CD1c-positive myeloid dendritic cell (primary cell): ENCODE measurements around the gene MBD3L4.
"Not testable (repeated sequence)": the region's sequence is repeated elsewhere in the genome, so short reads cannot be mapped to it uniquely, and the experiment has no call there.

Experiments used
- DNase-seq: peaks from one replicate; pipeline ENCODE4 v3.0.0-alpha.2; 2016; ENCODE audit errors: extremely low spot score

Gene MBD3L4

DNA sequence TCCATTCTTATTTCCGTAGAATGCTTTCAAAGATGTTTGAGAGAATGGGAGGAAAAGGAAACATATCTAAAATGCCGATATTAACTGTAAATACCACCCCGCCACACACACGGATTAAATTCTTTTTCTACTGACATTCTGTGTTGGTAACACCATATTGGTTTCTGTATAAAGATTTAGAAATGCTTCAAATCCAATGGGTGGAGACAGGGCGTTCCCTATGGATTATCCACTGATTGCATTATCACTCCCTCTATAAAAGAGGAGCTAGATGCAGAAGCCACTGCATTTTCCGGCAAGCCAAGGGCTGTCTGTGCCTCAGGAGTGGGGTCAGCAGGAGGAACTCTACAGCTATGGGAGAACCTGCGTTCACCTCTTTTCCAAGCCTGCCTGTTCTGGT, 9.0 kb upstream of the MBD3L4 start, which contains the start of gene MBD3L2:
Gene MBD3L2 (plus strand): TSS at position 301 of the 400 bp plus-strand sequence. CDS start 53 bp downstream, at position 354.
- DNase-seq: not testable (repeated sequence)

- DNase-seq: not testable (repeated sequence)
These were observed 1.6 kb upstream of the MBD3L4 start for GRCh38 chr19:7041563-7041962.

DNA sequence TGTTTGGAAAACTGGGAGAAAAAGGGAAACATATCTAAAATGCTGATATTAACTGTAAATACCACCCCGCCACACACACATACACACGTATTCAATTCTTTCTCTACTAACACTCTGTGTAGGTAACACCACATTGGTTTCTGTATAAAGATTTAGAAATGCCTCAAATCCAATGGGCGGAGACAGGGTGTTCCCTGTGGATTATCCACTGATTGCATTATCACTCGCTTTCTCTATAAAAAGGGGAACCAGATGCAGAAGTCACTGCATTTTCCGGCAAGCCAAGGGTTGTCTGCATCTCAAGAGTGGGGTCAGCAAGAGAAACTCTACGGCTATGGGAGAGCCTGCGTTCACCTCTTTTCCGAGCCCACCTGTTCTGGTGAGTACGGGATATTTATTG, 9.7 kb downstream of the MBD3L4 start, which contains the start of gene MBD3L5:
Gene MBD3L5 (plus strand): TSS at position 301 of the 400 bp plus-strand sequence. CDS start 34 bp downstream, at position 335.
- not testable (repeated sequence) for DNase-seq

DNA sequence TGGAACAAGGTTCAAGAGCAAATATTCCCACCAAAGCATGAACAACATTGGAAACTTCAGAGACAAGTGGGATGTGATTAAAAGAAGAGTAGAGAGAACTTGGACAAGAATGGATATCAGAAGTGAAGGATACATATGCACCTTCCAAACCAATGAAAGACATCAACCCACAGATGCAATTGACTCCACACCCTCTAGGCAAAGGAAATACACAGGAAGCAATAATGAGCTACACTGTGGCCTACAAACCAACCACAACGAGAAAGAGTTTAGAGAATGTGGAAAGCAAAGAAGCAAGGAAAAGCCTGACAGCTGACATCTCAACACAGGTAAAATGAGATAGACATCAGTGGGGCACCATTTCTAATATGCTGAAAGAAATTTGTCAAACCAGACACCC, 11.2 kb downstream of the MBD3L4 start:
- DNase-seq: not testable (repeated sequence)

DNA sequence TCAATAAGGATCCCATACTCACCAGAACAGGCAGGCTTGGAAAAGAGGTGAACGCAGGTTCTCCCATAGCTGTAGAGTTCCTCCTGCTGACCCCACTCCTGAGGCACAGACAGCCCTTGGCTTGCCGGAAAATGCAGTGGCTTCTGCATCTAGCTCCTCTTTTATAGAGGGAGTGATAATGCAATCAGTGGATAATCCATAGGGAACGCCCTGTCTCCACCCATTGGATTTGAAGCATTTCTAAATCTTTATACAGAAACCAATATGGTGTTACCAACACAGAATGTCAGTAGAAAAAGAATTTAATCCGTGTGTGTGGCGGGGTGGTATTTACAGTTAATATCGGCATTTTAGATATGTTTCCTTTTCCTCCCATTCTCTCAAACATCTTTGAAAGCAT, 18.6 kb downstream of the MBD3L4 start, which contains the start of gene MBD3L2B:
Gene MBD3L2B (minus strand): TSS at position 101 of the 400 bp plus-strand sequence. CDS start 34 bp downstream, at position 67.
- DNase-seq: not testable (repeated sequence)

DNA sequence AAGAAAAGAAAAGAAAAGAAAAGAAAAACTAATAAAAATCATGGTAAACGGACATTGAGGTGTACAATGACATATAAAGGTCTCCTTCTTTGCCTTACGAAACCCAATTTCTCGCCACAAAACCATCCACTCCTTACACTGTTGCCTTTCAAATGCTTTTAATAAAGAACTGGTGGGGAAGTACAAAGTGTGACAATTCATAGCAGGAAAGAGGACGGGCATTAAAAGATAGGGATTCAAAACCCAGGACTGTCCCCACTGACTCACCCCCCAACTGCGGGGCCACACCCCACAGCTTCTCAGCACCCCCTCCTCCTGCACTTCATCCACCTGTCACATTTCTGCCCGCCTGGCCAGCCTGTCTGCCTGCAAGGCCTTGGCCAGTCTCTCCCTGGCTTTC, 21.2 kb downstream of the MBD3L4 start:
- no peak for DNase-seq

DNA sequence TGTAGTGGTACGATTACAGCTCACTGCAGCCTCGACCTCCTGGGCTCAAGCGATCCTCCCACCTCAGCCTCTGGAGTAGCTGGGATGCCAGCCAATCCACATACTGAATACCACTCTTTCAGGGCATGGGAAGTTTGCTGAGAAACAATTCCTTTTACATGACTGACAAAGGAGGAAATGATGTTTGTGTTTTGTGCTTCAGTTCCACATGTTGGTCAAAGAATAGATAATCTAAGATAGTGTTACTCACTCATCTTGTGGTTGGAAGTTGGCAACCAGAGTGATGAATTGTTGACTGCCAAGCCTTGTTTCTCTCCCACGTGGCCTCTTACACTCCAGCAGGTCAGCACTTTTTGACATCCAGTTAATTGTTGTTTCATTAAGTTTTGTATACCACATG, 26.3 kb downstream of the MBD3L4 start:
- peak; percentile 81 for DNase-seq

GRCh38 chr19:7010722-7011593, 29.0 kb downstream of the MBD3L4 start:
- no peak for DNase-seq

GRCh38 chr19:7007859-7008258, 32.1 kb downstream of the MBD3L4 start:
- DNase-seq: peak; percentile 43

GRCh38 chr19:7006135-7006704, 33.8 kb downstream of the MBD3L4 start:
- DNase-seq: no peak

DNA sequence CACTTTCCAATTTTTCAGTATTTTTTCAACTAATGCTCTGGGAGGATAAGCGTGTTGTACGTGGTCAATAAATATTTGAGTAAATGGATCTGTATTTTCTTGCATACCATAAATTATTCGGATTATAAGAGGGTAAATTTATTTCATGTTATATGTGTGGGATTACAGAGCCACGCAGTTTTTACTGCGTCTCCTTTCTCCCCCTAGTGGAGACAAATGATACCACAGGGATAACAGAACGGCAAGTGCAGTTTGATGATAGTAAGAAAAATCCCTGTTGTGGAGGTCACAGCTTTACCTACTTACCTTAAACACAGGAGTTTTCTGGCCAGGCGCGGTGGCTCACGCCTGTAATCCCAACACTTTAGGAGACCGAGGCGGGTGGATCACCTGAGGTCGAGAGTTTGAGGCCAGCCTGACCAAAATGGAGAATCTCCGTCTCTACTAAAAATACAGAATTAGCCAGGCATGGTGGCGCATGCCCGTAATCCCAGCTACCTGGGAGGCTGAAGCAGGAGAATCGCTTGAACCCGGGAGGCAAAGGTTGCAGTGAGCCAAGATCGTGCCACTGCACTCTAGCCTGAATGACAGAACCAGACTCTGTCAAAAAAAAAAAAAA, 35.6 kb downstream of the MBD3L4 start:
- DNase-seq: peak; percentile 77

- peak; percentile 80 for DNase-seq
These were observed 39.2 kb downstream of the MBD3L4 start for GRCh38 chr19:7000816-7001215.

DNA sequence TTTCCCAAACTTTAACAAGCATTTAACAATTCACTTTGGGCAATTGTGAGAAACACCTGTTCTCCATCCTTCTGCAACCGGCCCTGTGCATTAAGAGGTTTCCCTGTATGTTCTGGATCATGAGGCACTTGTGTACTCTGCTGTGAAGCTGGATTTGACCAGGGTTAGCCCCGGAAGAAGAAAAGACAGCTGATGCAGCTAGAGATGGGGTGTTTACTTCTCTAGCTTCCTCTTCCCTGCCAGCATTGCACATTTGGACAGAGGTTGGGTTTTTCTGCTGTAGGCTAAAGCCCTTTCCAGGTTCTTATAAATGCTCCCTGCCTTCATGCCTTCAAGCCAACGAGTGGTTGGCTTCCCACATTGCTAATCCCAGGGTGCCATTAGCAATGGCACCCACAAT, 39.6 kb downstream of the MBD3L4 start:
- DNase-seq: peak; percentile 51

DNA sequence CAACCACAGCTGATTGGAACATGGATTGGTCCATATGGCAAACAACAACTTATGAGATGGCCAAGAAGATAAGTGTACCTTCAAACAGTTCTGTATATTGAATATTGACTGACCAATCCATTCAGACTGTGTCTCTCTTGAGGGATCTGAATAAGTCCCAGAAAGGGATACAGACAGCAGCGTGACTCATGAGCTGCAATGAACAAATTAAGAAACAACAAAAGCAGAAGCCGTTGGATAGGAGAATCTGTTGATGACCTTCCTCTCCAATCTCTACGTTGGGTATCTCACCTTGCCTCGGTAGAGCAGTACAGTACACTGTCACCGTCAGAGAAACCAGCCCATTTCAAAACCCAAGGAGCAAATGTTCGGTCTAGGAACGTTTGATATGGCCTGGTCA, 40.0 kb downstream of the MBD3L4 start:
- DNase-seq: peak; percentile 74

DNA sequence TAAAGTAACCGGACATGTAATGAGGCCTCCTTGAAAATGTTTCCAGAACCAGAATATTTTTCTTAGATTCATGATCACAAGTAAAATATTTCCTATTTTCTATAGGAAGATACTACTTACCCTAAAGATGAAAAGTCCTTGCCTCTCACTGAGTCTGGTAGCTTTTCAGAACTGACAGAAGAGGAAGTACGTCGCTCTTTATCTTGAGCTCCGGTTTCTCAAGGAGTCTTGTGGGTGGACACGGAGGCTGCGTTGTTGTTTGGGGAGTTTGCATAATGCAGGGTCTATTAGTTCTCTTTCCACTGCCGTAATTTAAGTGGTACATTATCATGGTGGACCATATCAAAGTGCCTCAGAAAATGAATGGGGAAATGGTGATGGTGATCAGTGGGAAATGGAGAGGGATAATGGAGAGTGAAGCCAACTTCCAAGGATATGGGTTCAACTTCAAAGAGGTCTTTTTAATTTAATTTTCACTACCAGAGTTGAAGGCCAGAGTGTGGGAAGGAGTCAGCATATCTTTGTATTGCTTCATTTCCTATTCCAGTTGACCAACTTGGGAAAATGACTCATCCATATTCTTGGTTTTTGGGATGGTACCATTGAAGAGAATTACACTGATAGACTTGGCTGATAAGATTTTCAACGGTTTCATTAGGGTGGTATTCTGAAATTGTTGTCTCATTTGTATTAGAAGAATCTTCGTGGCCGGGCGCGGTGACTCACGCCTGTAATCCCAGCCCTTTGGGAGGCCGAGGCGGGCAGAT, 42.1 kb downstream of the MBD3L4 start:
- peak; percentile 88 for DNase-seq

- no peak for DNase-seq
These were observed 43.2 kb downstream of the MBD3L4 start for GRCh38 chr19:6996810-6997209.

GRCh38 chr19:6995054-6995453, 44.9 kb downstream of the MBD3L4 start:
- no peak for DNase-seq

DNA sequence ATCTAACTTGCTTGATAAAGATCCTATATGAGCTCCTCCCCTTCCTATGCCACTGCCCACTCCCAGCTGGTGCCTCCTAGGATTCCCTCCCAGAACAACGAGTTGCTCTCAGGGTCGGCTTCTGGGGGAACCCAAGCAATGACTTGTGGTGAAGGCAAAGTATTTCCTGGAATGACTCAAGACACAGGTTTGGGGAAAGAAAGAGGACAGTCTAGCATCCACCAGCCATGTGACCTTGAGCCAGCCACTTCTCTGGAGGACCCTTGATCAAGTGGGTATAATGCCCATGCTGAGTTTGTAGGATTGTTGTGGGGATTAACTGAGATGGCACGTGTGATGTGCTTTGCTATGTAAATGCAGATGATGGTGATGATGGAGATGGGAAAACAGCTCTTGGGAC, 51.7 kb downstream of the MBD3L4 start:
- DNase-seq: peak; percentile 40

DNA sequence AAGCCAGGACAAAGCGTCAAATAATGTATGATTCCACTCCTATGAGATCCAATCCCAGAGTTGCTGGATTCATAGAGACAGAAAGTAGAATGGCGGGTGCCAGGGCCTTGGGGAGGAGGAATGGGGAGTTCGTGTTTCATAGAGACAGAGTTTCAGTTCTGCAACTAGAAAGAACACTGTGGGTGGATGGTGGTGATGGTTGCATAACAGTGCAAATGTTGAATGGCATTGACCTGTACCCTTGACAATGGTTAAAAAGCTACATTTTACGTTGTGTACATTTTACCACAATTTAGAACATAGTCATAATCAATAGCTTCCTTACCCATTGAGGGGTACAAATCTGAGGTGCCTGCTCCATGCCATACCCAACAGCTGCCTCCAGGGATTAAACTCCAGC, 52.1 kb downstream of the MBD3L4 start:
- DNase-seq: peak; percentile 90
